ENCODE measurements around the gene SCRN3. TPM values are rescaled to one million over a fixed set of nuclear protein-coding genes. Genes with fewer than 3 reads are reported as not detected.
A peak's percentile ranks its signal among the peaks of the same experiment; 100 is the strongest.
"Not testable (repeated sequence)": the region's sequence is repeated elsewhere in the genome, so short reads cannot be mapped to it uniquely, and the experiment has no call there.

Gene SCRN3, protein sequence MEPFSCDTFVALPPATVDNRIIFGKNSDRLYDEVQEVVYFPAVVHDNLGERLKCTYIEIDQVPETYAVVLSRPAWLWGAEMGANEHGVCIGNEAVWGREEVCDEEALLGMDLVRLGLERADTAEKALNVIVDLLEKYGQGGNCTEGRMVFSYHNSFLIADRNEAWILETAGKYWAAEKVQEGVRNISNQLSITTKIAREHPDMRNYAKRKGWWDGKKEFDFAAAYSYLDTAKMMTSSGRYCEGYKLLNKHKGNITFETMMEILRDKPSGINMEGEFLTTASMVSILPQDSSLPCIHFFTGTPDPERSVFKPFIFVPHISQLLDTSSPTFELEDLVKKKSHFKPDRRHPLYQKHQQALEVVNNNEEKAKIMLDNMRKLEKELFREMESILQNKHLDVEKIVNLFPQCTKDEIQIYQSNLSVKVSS
- total RNA-seq = 10 to 100 TPM; 11.5 to 44.4 (median 29.5) TPM

- Histone ChIP-seq H3K4me3 (peak within 1 kb of the TSS; percentile 65 to 86 (median 72)), H3K27ac (peak within 1 kb of the TSS; percentile 61 to 91), H3K4me1 (replicated peaks in 1 of 2) (peaks cover 10 to 19% of the 10 kb centered on the region in 2 donors)
- WGBS, 10 experiments = 0 to 20% (median 4%) methylated on average over 1 to 25 of the region's 35 CpGs; no CpG with 5 or more reads in 1 of the 10 experiments
- ATAC-seq (replicated peaks in 6 of 8) = peak; percentile 89 to 97 (median 96)
- in situ Hi-C loops (cut with MboI; ENCODE audit: low pct_unique_long_range_greater_than_20kb in 2 of 9, low sequenced_read_pairs in 9 of 9, unreplicated experiment in 9 of 9) = no loop called here
Measured at GRCh38 chr2:174395284-174395968, at the start of gene SCRN3. SCRN3 (plus strand) TSS chr2:174395730; CDS start chr2:174398284, 2,554 bp downstream.

DNA sequence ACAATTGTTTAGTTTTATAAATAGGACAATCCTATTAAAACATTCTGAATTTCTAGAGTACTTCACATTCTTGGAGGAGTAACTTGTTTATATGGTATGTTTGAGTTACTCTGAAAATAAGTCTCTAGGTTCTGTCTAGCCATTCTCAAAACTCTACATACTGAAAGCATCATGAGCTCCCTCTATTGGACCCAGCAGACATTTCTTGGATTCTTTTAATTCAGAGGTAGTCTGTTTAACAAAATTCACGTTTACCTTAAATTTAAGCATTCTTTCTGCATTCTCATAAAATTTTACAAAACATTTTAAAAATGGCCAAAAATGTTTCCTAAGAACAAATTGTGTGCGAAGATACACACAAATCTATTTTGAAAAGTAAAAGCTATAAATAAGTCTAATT is 45.5 kb upstream of the SCRN3 start:
- in situ Hi-C loops (cut with MboI; ENCODE audit: low pct_unique_long_range_greater_than_20kb in 2 of 9, low sequenced_read_pairs in 9 of 9, unreplicated experiment in 9 of 9) = loop anchor here in 1 of 9 experiments (25.0 kb wide), 1 partner anchor 1538 kb away; no protein-coding TSS in a partner anchor
- ATAC-seq (replicated peaks in 6 of 8) = no peak
- no peak overlapping the region for H3K4me3 ChIP-seq
- H3K27ac ChIP-seq = no peak overlapping the region
- WGBS, 10 experiments = 50 to 100% (median 93%) methylated on average over 1 to 2 of the region's 2 CpGs; no CpG with 5 or more reads in 1 of the 10 experiments
- no peaks in the 10 kb centered on the region for H3K4me1 ChIP-seq (replicated peaks in 1 of 2)

- no peak overlapping the region for H3K27ac ChIP-seq
- in situ Hi-C loops (cut with MboI; ENCODE audit: low pct_unique_long_range_greater_than_20kb in 2 of 9, low sequenced_read_pairs in 9 of 9, unreplicated experiment in 9 of 9) = loop anchor here in 1 of 9 experiments (25.0 kb wide), 1 partner anchor 1538 kb away; no protein-coding TSS in a partner anchor
- H3K4me1 ChIP-seq (replicated peaks in 1 of 2) = no peaks in the 10 kb centered on the region
- WGBS, 10 experiments = 75 to 100% (median 92%) methylated on average over 1 to 2 of the region's 2 CpGs
- no peak overlapping the region for H3K4me3 ChIP-seq
- no peak for ATAC-seq (replicated peaks in 6 of 8)
Measured at GRCh38 chr2:174350593-174351181, 44.8 kb upstream of the SCRN3 start.

DNA sequence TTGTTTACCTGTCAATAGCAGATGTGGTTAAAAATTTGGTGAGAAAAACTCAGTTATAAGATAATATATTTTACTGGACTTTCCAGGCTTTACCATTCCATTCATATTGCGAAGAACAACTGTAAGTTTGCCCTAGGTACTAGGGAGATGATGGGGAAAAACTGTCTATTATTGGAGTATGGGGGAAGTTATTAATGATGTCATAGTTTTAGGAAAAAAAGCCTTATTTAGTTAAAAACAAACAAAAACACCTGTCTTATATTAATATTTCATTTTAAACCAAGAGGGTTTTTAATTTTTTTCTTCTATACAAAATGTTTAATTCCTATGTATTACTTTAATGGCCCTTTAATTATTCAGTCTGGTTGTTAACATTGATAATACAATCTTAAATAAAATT is 42.5 kb upstream of the SCRN3 start:
- 80 to 100% (median 100%) methylated on average over 1 of the region's 1 CpG; no CpG with 5 or more reads in 2 of the 10 experiments for WGBS, 10 experiments
- in situ Hi-C loops (cut with MboI; ENCODE audit: low pct_unique_long_range_greater_than_20kb in 2 of 9, low sequenced_read_pairs in 9 of 9, unreplicated experiment in 9 of 9) = loop anchor here in 1 of 9 experiments (25.0 kb wide), 1 partner anchor 1541 kb away; no protein-coding TSS in a partner anchor
- no peaks in the 10 kb centered on the region for H3K4me1 ChIP-seq (replicated peaks in 1 of 2)
- no peak overlapping the region for H3K4me3 ChIP-seq
- ATAC-seq (replicated peaks in 6 of 8) = no peak
- no peak overlapping the region for H3K27ac ChIP-seq

GRCh38 chr2:174356347-174356746 is 39.2 kb upstream of the SCRN3 start:
- H3K27ac ChIP-seq = no peak overlapping the region
- 74 to 100% (median 100%) methylated on average over 1 to 2 of the region's 2 CpGs; no CpG with 5 or more reads in 2 of the 10 experiments for WGBS, 10 experiments
- H3K4me1 ChIP-seq (replicated peaks in 1 of 2) = no peaks in the 10 kb centered on the region
- no peak for ATAC-seq (replicated peaks in 6 of 8)
- no peak overlapping the region for H3K4me3 ChIP-seq
- in situ Hi-C loops (cut with MboI; ENCODE audit: low pct_unique_long_range_greater_than_20kb in 2 of 9, low sequenced_read_pairs in 9 of 9, unreplicated experiment in 9 of 9) = loop anchor here in 1 of 9 experiments (25.0 kb wide), 1 partner anchor 1544 kb away; no protein-coding TSS in a partner anchor

DNA sequence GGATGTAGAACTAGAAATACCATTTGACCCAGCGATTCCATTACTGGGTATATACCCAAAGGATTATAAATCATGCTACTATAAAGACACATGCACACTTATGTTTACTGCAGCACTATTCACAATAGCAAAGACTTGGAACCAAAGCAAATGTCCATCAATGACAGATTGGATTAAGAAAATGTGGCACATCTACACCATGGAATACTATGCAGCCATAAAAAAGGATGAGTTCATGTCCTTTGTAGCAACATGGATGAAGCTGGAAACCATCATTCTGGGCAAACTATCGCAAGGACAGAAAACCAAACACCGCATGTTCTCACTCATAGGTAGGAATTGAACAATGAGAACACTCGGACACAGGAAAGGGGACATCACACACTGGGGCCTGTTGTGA is 35.9 kb upstream of the SCRN3 start:
- WGBS, 10 experiments = 80 to 100% (median 97%) methylated on average over 1 to 4 of the region's 4 CpGs; no CpG with 5 or more reads in 7 of the 10 experiments
- in situ Hi-C loops (cut with MboI; ENCODE audit: low pct_unique_long_range_greater_than_20kb in 2 of 9, low sequenced_read_pairs in 9 of 9, unreplicated experiment in 9 of 9) = loop anchor here in 1 of 9 experiments (25.0 kb wide), 1 partner anchor 1547 kb away; no protein-coding TSS in a partner anchor
- not testable (repeated sequence) for H3K27ac ChIP-seq; ATAC-seq (replicated peaks in 6 of 8); H3K4me1 ChIP-seq (replicated peaks in 1 of 2); H3K4me3 ChIP-seq

DNA sequence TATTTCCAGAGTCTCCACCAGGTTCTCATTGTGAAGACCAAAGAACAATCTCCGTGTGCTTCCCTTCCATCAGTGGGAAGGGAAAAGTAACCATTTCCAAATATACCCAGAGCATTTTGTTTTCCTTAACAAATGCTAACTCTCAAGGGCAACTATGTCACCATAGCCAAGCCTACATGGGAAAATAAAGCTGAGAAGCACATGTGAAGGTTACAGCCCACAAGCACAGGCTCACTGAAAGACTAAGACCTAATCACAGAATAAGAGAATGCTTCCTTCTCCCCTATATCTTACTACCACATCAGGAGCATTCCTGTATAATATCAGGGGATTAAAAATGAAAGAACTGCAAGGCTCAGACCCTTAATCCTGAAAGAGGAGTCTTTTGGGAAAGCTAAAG is 32.6 kb upstream of the SCRN3 start:
- Histone ChIP-seq H3K4me1 (replicated peaks in 1 of 2) (no peaks in the 10 kb centered on the region), H3K4me3 (no peak overlapping the region), H3K27ac (no peak overlapping the region)
- no peak for ATAC-seq (replicated peaks in 6 of 8)
- in situ Hi-C loops (cut with MboI; ENCODE audit: low pct_unique_long_range_greater_than_20kb in 2 of 9, low sequenced_read_pairs in 9 of 9, unreplicated experiment in 9 of 9) = loop anchor here in 1 of 9 experiments (25.0 kb wide), 1 partner anchor 1551 kb away; no protein-coding TSS in a partner anchor
- 33 to 100% (median 86%) methylated on average over 1 of the region's 1 CpG; no CpG with 5 or more reads in 3 of the 10 experiments for WGBS, 10 experiments

- ATAC-seq (replicated peaks in 6 of 8); H3K4me3 ChIP-seq; H3K27ac ChIP-seq; H3K4me1 ChIP-seq (replicated peaks in 1 of 2): not testable (repeated sequence)
- in situ Hi-C loops (cut with MboI; ENCODE audit: low pct_unique_long_range_greater_than_20kb in 2 of 9, low sequenced_read_pairs in 9 of 9, unreplicated experiment in 9 of 9) = loop anchor here in 1 of 9 experiments (25.0 kb wide), 1 partner anchor 1551 kb away; no protein-coding TSS in a partner anchor
- WGBS, 10 experiments = 73 to 95% (median 80%) methylated on average over 1 to 5 of the region's 6 CpGs; no CpG with 5 or more reads in 5 of the 10 experiments
Measured at GRCh38 chr2:174363492-174364225, 31.9 kb upstream of the SCRN3 start.

DNA sequence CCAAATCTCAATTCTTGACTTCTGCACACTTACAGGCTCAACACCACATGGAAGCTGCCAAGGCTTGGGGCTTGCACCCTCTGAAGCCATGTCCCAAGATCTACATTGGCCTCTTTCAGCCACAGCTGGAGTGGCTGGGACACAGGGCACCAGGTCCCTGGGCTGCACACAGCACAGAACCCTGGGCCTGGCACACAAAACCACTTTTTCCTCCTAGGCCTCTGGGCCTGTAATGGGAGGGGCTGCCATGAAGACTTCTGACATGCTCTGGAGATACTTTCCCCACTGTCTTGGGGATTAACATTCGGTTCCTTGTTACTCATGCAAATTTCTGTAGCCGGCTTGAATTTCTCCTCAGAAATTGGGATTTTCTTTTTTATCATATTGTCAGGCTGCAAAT is 30.9 kb upstream of the SCRN3 start:
- no peak overlapping the region for H3K4me3 ChIP-seq
- ATAC-seq (replicated peaks in 6 of 8) = no peak
- no peaks in the 10 kb centered on the region for H3K4me1 ChIP-seq (replicated peaks in 1 of 2)
- H3K27ac ChIP-seq = no peak overlapping the region
- in situ Hi-C loops (cut with MboI; ENCODE audit: low pct_unique_long_range_greater_than_20kb in 2 of 9, low sequenced_read_pairs in 9 of 9, unreplicated experiment in 9 of 9) = loop anchor here in 1 of 9 experiments (25.0 kb wide), 1 partner anchor 1552 kb away; no protein-coding TSS in a partner anchor
- 96 to 100% (median 100%) methylated on average over 1 to 2 of the region's 2 CpGs; no CpG with 5 or more reads in 2 of the 10 experiments for WGBS, 10 experiments

DNA sequence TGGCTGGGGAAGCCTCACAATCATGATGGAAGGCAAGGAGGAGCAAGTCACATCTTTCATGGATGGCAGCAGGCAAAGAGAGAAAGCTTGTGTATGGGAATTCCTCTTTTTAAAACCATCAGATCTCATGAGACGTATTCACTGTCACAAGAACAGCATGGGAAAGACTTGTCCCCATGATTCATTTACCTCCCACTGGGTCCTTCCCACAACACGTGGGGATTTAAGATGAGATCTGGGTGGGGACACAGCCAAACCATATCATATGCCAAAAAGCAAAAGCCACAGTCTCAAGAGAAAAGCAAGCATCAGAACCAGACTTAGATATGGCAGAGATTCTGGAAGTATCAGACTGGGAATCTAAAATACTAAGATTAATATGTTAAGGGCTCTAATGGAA is 30.0 kb upstream of the SCRN3 start:
- no peaks in the 10 kb centered on the region for H3K4me1 ChIP-seq (replicated peaks in 1 of 2)
- in situ Hi-C loops (cut with MboI; ENCODE audit: low pct_unique_long_range_greater_than_20kb in 2 of 9, low sequenced_read_pairs in 9 of 9, unreplicated experiment in 9 of 9) = loop anchor here in 1 of 9 experiments (25.0 kb wide), 1 partner anchor 1553 kb away; no protein-coding TSS in a partner anchor
- 0 to 100% (median 89%) methylated on average over 1 to 2 of the region's 2 CpGs; no CpG with 5 or more reads in 1 of the 10 experiments for WGBS, 10 experiments
- no peak overlapping the region for H3K27ac ChIP-seq
- ATAC-seq (replicated peaks in 6 of 8) = peak in 1 of 8 experiments; percentile 26
- H3K4me3 ChIP-seq = no peak overlapping the region

- peak in 3 of 8 experiments; percentile 10 to 42 (median 37) for ATAC-seq (replicated peaks in 6 of 8)
- no peak overlapping the region for H3K4me3 ChIP-seq
- no peaks in the 10 kb centered on the region for H3K4me1 ChIP-seq (replicated peaks in 1 of 2)
- 57 to 100% (median 68%) methylated on average over 1 of the region's 1 CpG; no CpG with 5 or more reads in 4 of the 10 experiments for WGBS, 10 experiments
- in situ Hi-C loops (cut with MboI; ENCODE audit: low pct_unique_long_range_greater_than_20kb in 2 of 9, low sequenced_read_pairs in 9 of 9, unreplicated experiment in 9 of 9) = loop anchor here in 1 of 9 experiments (25.0 kb wide), 1 partner anchor 1556 kb away; no protein-coding TSS in a partner anchor
- no peak overlapping the region for H3K27ac ChIP-seq
Measured at GRCh38 chr2:174368691-174369090, 26.8 kb upstream of the SCRN3 start.

- in situ Hi-C loops (cut with MboI; ENCODE audit: low pct_unique_long_range_greater_than_20kb in 2 of 9, low sequenced_read_pairs in 9 of 9, unreplicated experiment in 9 of 9) = no loop called here
- WGBS, 10 experiments = 60 to 100% (median 93%) methylated on average over 1 to 2 of the region's 2 CpGs; no CpG with 5 or more reads in 1 of the 10 experiments
- Histone ChIP-seq H3K4me1 (replicated peaks in 1 of 2) (no peaks in the 10 kb centered on the region), H3K27ac (no peak overlapping the region), H3K4me3 (no peak overlapping the region)
- no peak for ATAC-seq (replicated peaks in 6 of 8)
Measured at GRCh38 chr2:174376967-174377366, 18.6 kb upstream of the SCRN3 start.

All from motor neuron (in vitro differentiated cells).